ENCODE results near the gene NUP205.
A peak's percentile ranks its signal among the peaks of the same experiment; 100 is the strongest.

NUP205 gene

DNA sequence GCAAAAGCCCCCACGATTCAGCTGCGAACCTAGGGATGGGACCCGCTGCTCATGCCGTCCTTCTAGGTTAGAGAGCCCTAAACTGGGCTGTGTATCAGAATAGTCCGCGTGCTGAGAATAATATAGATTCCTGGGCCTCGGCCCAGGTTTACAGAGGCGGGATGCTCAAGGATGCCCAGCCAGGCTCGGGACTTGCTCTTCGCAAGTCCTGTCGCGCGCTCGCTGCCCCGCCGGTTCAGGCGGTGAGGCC, 104.3 kb downstream of the NUP205 start:
- H3K9me3 ChIP-seq (ENCODE audit: insufficient read depth, low read length, severe bottlenecking): no peaks in the 10 kb centered on the region
- DNase-seq (no peak), ATAC-seq (ENCODE audit: insufficient read depth, low read depth) (peak; percentile 49; the same call in 2 of the 3 replicates)
- peaks cover 38% of the 10 kb centered on the region for H3K4me1 ChIP-seq (ENCODE audit: insufficient read depth, low read length)
- peak overlapping the region; percentile 93 for H3K4me2 ChIP-seq (ENCODE audit: insufficient read depth, low read length)
- H4K20me1 ChIP-seq (ENCODE audit: insufficient read depth, low read length): no peaks in the 10 kb centered on the region
- TF ChIP-seq, protein P1, sequence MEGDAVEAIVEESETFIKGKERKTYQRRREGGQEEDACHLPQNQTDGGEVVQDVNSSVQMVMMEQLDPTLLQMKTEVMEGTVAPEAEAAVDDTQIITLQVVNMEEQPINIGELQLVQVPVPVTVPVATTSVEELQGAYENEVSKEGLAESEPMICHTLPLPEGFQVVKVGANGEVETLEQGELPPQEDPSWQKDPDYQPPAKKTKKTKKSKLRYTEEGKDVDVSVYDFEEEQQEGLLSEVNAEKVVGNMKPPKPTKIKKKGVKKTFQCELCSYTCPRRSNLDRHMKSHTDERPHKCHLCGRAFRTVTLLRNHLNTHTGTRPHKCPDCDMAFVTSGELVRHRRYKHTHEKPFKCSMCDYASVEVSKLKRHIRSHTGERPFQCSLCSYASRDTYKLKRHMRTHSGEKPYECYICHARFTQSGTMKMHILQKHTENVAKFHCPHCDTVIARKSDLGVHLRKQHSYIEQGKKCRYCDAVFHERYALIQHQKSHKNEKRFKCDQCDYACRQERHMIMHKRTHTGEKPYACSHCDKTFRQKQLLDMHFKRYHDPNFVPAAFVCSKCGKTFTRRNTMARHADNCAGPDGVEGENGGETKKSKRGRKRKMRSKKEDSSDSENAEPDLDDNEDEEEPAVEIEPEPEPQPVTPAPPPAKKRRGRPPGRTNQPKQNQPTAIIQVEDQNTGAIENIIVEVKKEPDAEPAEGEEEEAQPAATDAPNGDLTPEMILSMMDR (IDR thresholded peaks at IDR 0.05; ENCODE audit: borderline replicate concordance, extremely low read depth, low read length, poor library complexity, severe bottlenecking): no peak
- no peak for TF ChIP-seq EZH2 (IDR thresholded peaks at IDR 0.05; ENCODE audit: borderline replicate concordance, low read depth, low read length, severe bottlenecking)
- peak overlapping the region; percentile 97 for H2AFZ ChIP-seq (ENCODE audit: low read depth, low read length)
- H3K27ac ChIP-seq (ENCODE audit: low read length): peak overlapping the region; percentile 79
- no peaks in the 10 kb centered on the region for H3K36me3 ChIP-seq (ENCODE audit: insufficient read depth, low read length)
- no peaks in the 10 kb centered on the region for H3K27me3 ChIP-seq (ENCODE audit: insufficient read depth, low read length, poor library complexity)
- H3K79me2 ChIP-seq (ENCODE audit: insufficient read depth, low read length): peaks cover 47% of the 10 kb centered on the region
- H3K4me3 ChIP-seq (ENCODE audit: low read depth in 1 of 2, low read length in 2 of 2): peak overlapping the region; percentile 46 to 99; a peak in 3 of 4 replicates
- H3K9ac ChIP-seq (ENCODE audit: low read depth, low read length): peak overlapping the region; percentile 91

DNA sequence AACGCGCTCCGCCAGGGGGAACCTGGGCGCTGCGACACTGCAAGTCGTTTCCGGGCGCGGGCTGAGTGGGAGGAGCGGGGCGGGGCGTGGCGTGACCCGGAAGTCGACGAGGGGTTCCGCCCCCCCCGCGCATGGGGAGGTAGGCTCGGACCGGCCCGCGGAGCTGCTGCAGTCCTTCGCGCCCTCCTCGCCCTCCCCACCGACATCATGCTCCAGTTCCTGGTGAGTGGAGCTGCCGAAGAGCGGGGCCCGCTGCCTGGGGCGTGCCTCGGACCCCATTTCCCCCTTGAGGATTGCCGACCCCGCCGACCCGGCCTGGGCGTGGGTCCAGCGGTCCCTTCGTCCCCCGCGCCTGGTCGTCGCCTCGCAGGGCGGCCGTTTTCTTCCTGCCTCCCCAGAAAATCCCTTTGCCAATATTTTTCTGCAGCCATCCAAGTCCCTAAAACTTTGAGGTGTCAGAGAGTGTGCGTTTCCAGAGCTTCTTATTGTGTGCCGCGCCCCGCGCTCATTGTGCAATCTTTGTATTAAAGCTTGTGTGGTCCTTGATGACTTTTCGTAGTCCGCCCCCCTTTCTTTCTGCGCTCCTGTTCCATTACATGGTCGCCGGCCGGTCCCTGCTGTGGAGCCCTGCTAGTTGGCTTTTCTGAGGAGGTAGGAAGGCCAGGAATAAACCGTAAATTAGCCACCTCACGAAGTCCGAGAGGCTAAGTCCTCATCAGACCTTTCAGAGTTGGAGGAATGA, 104.8 kb downstream of the NUP205 start, which contains the start of gene STMP1:
Gene STMP1, plus strand, starts transcription at position 142 of the 742 bp plus-strand sequence.
- TF ChIP-seq EZH2 (IDR thresholded peaks at IDR 0.05; ENCODE audit: borderline replicate concordance, low read depth, low read length, severe bottlenecking): no peak
- TF ChIP-seq, protein P1 (IDR thresholded peaks at IDR 0.05; ENCODE audit: borderline replicate concordance, extremely low read depth, low read length, poor library complexity, severe bottlenecking): peak; percentile 71
- no peaks in the 10 kb centered on the region for H3K36me3 ChIP-seq (ENCODE audit: insufficient read depth, low read length)
- H3K4me1 ChIP-seq (ENCODE audit: insufficient read depth, low read length): peaks cover 38% of the 10 kb centered on the region
- peaks cover 51% of the 10 kb centered on the region for H3K79me2 ChIP-seq (ENCODE audit: insufficient read depth, low read length)
- H3K27me3 ChIP-seq (ENCODE audit: insufficient read depth, low read length, poor library complexity): no peaks in the 10 kb centered on the region
- no peaks in the 10 kb centered on the region for H4K20me1 ChIP-seq (ENCODE audit: insufficient read depth, low read length)
- ATAC-seq (ENCODE audit: insufficient read depth, low read depth): peak; percentile 89
- H3K9ac ChIP-seq (ENCODE audit: low read depth, low read length): peak within 1 kb of the TSS; percentile 91
- H3K4me3 ChIP-seq (ENCODE audit: low read depth in 1 of 2, low read length in 2 of 2): peak within 1 kb of the TSS; percentile 91 to 99
- H2AFZ ChIP-seq (ENCODE audit: low read depth, low read length): peak within 1 kb of the TSS; percentile 97
- DNase-seq: peak; percentile 95
- peak within 1 kb of the TSS; percentile 82 for H3K27ac ChIP-seq (ENCODE audit: low read length)
- H3K9me3 ChIP-seq (ENCODE audit: insufficient read depth, low read length, severe bottlenecking): no peaks in the 10 kb centered on the region
- peak within 1 kb of the TSS; percentile 93 for H3K4me2 ChIP-seq (ENCODE audit: insufficient read depth, low read length)

DNA sequence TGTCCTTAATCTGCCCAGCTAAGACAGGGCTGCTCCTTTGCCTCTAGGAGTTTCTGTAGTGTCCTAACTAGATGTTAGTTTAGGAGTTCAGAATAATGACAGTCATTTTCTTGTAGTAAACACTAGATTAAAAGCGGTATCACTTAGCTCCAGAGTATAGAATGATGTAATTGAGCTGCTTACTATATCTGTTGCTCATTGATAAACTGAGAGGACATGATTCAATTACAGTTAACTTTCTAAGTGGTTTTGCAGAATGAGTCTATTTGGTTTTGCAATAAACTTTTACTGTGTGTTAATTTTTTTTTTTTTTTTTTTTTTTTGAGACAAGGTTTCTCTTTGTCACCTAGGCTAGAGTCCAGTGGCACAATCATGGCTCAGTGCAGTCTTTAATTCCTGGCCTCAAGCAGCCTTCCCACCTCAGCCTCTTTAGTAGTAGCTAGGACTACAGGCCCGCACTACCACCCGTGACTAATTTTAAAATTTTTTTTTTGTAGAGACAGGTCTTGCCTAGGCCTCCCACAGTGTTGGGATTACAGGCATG, 106.4 kb downstream of the NUP205 start:
- no peak overlapping the region for H2AFZ ChIP-seq (ENCODE audit: low read depth, low read length)
- H3K79me2 ChIP-seq (ENCODE audit: insufficient read depth, low read length): peaks cover 66% of the 10 kb centered on the region
- DNase-seq (no peak), ATAC-seq (ENCODE audit: insufficient read depth, low read depth) (no peak)
- no peaks in the 10 kb centered on the region for H3K27me3 ChIP-seq (ENCODE audit: insufficient read depth, low read length, poor library complexity)
- H3K9me3 ChIP-seq (ENCODE audit: insufficient read depth, low read length, severe bottlenecking): no peaks in the 10 kb centered on the region
- TF ChIP-seq EZH2 (IDR thresholded peaks at IDR 0.05; ENCODE audit: borderline replicate concordance, low read depth, low read length, severe bottlenecking): no peak
- TF ChIP-seq, protein P1 (IDR thresholded peaks at IDR 0.05; ENCODE audit: borderline replicate concordance, extremely low read depth, low read length, poor library complexity, severe bottlenecking): no peak
- peaks cover 4% of the 10 kb centered on the region for H3K36me3 ChIP-seq (ENCODE audit: insufficient read depth, low read length)
- H3K4me1 ChIP-seq (ENCODE audit: insufficient read depth, low read length): peaks cover 38% of the 10 kb centered on the region
- peak overlapping the region; percentile 91; the same call in 1 of the 2 replicates for H3K9ac ChIP-seq (ENCODE audit: low read depth, low read length)
- H3K4me3 ChIP-seq (ENCODE audit: low read depth in 1 of 2, low read length in 2 of 2): peak overlapping the region in 1 of 2 experiments; percentile 99; a peak in 2 of 4 replicates
- H3K27ac ChIP-seq (ENCODE audit: low read length): 0 out of 2 replicates have a peak overlapping the region, but pooled peaks have one; percentile 25
- H4K20me1 ChIP-seq (ENCODE audit: insufficient read depth, low read length): 0 out of 2 replicates have a peak, but pooled peaks cover 4% of the 10 kb centered on the region
- peak overlapping the region; percentile 93 for H3K4me2 ChIP-seq (ENCODE audit: insufficient read depth, low read length)

Measured in DND-41 (cell line).